A549 treated with RU486 at 1 μM for 4 hours (cell line): ENCODE measurements around the gene DLAT. TPM values are rescaled to one million over a fixed set of nuclear protein-coding genes. Genes with fewer than 3 reads are reported as not detected.

Experiments used
- total RNA-seq: library from RNA; stranded (reverse); fragments of 200-300 nt; extraction: Qiagen RNA extraction; gene quantifications from 5 replicates; pipeline ENCODE4 v1.2.3, GENCODE V29; 2022; ENCODE audit warnings: low read depth

Gene DLAT
- total RNA-seq = 18.9 to 35.8 TPM (median 29.2 TPM) in 5 replicates

GRCh38 chr11:112024773-112025678, at the start of gene DLAT:
Gene DLAT, plus strand, starts transcription at chr11:112025408. Its CDS starts 65 bp downstream, at chr11:112025473.

GRCh38 chr11:112073941-112074811, 49.0 kb downstream of the DLAT start, which contains the start of the genes NKAPD1 and PIH1D2:
Gene NKAPD1, plus strand, starts transcription at chr11:112074299. Its CDS starts 1,276 bp downstream, at chr11:112075575.
Gene PIH1D2, minus strand, starts transcription at chr11:112074017. Its CDS starts 843 bp downstream, at chr11:112073174.

GRCh38 chr11:112086422-112087191, 61.4 kb downstream of the DLAT start, which contains the start of the genes SDHD and TIMM8B:
Gene SDHD, plus strand, starts transcription at chr11:112086873. Its CDS starts 35 bp downstream, at chr11:112086908.
Gene TIMM8B, minus strand, starts transcription at chr11:112086756. Its CDS starts 33 bp downstream, at chr11:112086723.

Other genes with a start within 250 kb of the DLAT start
- 17.3 to 21.6 TPM (median 19.3 TPM) in 5 replicates for gene ALG9, start 153.8 kb upstream of the DLAT start, total RNA-seq
- gene FDXACB1, start 146.2 kb upstream of the DLAT start, total RNA-seq = 0.88 to 1.6 TPM (median 1.6 TPM) in 5 replicates
- 30.1 to 34.3 TPM (median 32.2 TPM) in 5 replicates for gene CFAP68, start 145.9 kb upstream of the DLAT start, total RNA-seq
- gene CRYAB, start 113.6 kb upstream of the DLAT start, total RNA-seq = 5.7 to 13.0 TPM (median 7.1 TPM) in 5 replicates
- not detected in 5 replicates for gene HSPB2, start 112.7 kb upstream of the DLAT start, total RNA-seq
- not detected in 5 replicates for gene C11orf52, start 106.5 kb upstream of the DLAT start, total RNA-seq
- 3.6 to 7.5 TPM (median 6.3 TPM) in 5 replicates for gene DIXDC1, start 88.1 kb upstream of the DLAT start, total RNA-seq
- 0.83 to 1.4 TPM (median 1.2 TPM) in 5 replicates for gene PIH1D2, start 48.6 kb downstream of the DLAT start, total RNA-seq
- gene NKAPD1, start 48.9 kb downstream of the DLAT start, total RNA-seq = 12.4 to 19.4 TPM (median 14.8 TPM) in 5 replicates
- 65.0 to 88.5 TPM (median 70.3 TPM) in 5 replicates for gene TIMM8B, start 61.3 kb downstream of the DLAT start, total RNA-seq
- gene SDHD, start 61.5 kb downstream of the DLAT start, total RNA-seq = 65.1 to 83.1 TPM (median 66.2 TPM) in 5 replicates
- gene IL18, start 138.7 kb downstream of the DLAT start, total RNA-seq = 62.5 to 98.1 TPM (median 93.9 TPM) in 5 replicates
- gene TEX12, start 142.0 kb downstream of the DLAT start, total RNA-seq = not detected in 5 replicates
- gene BCO2, start 150.1 kb downstream of the DLAT start, total RNA-seq = 0.59 to 0.79 TPM (median 0.71 TPM) in 5 replicates
- 24.9 to 35.2 TPM (median 29.5 TPM) in 5 replicates for gene PTS, start 201.0 kb downstream of the DLAT start, total RNA-seq
- not detected in 5 replicates for gene PLET1, start 235.5 kb downstream of the DLAT start, total RNA-seq